RCC 7860 (cell line): ENCODE data around the gene RPUSD2.

Experiments
- DNase-seq: peaks from one replicate; pipeline ENCODE4 v3.0.0-alpha.2; 2015; ENCODE audit warnings: low spot score
- FAIRE-seq: peaks from 2 replicates; lab custom pipeline; 2012; peaks lifted over from hg19 to GRCh38; lab: Jason Lieb, UNC

RPUSD2 gene

GRCh38 chr15:40613080-40613479, 44.0 kb downstream of the RPUSD2 start:
- no peak for DNase-seq
- no peak for FAIRE-seq

GRCh38 chr15:40618023-40618422, 48.9 kb downstream of the RPUSD2 start:
- DNase-seq (no peak), FAIRE-seq (no peak)

GRCh38 chr15:40618906-40619305, 49.8 kb downstream of the RPUSD2 start:
- DNase-seq (no peak), FAIRE-seq (no peak)

- no peak for FAIRE-seq
- DNase-seq: no peak
Observed at GRCh38 chr15:40623361-40623760, 54.3 kb downstream of the RPUSD2 start.
